ENCODE data around the gene SSBP3.

GRCh38 chr1:54363925-54364324, 42.3 kb downstream of the SSBP3 start:
- TF ChIP-seq CTCF (IDR thresholded peaks at IDR 0.05) = no peak
- no peak for TF ChIP-seq ZFX (IDR thresholded peaks at IDR 0.05; ENCODE audit: borderline replicate concordance)
